Osteoblast (primary cell): ENCODE data around the gene OR8D2. TPM values are rescaled to one million over a fixed set of nuclear protein-coding genes. Genes with fewer than 3 reads are reported as not detected.

Source experiments
- DNase-seq: peaks from one replicate; pipeline ENCODE4 v3.0.0; 2011; ENCODE audit warnings: low spot score, mixed read lengths; ENCODE audit not compliant: insufficient read length; ENCODE audit errors: missing footprints
- H2AFZ ChIP-seq: 2 replicates; pipeline ENCODE4 v1.6.0; 2011; ENCODE audit warnings: mild to moderate bottlenecking, low read length
- H3K27ac ChIP-seq: 2 replicates; pipeline ENCODE4 v1.5.1; 2011; ENCODE audit warnings: mild to moderate bottlenecking, low read depth, low read length, moderate library complexity
- H3K27me3 ChIP-seq: 2 replicates; pipeline ENCODE4 v1.6.0; 2012; ENCODE audit warnings: mild to moderate bottlenecking, control low read depth, inconsistent platforms, low read length, moderate library complexity; ENCODE audit not compliant: insufficient read depth
- H3K36me3 ChIP-seq: 2 replicates; pipeline ENCODE4 v1.5.1; 2011; ENCODE audit warnings: mild to moderate bottlenecking, low read length, control low read depth, moderate library complexity; ENCODE audit not compliant: insufficient read depth
- H3K4me1 ChIP-seq: 2 replicates; pipeline ENCODE4 v1.5.1; 2011; ENCODE audit warnings: mild to moderate bottlenecking, low read length, control low read depth, moderate library complexity; ENCODE audit not compliant: insufficient read depth
- H3K4me2 ChIP-seq: 2 replicates; pipeline ENCODE4 v1.6.0; 2011; ENCODE audit warnings: mild to moderate bottlenecking, low read length; ENCODE audit not compliant: insufficient read depth
- H3K4me3 ChIP-seq: fragments of 200-600 bp; sonication (generic); 3 replicates; pipeline ENCODE4 v1.5.1; 2012; ENCODE audit warnings: mild to moderate bottlenecking, low read length, inconsistent platforms; ENCODE audit not compliant: insufficient read depth
- H3K79me2 ChIP-seq: 2 replicates; pipeline ENCODE4 v1.6.0; 2012; ENCODE audit warnings: mild to moderate bottlenecking, low read length, control low read depth, inconsistent platforms; ENCODE audit not compliant: insufficient read depth
- H3K9me3 ChIP-seq: 2 replicates; pipeline ENCODE4 v1.5.1; 2011; ENCODE audit warnings: low read depth, low read length, control low read depth
- H4K20me1 ChIP-seq: 2 replicates; pipeline ENCODE4 v1.6.0; 2012; ENCODE audit warnings: mild to moderate bottlenecking, low read length, control low read depth; ENCODE audit not compliant: insufficient read depth
- total RNA-seq: library from RNA; depleted of rRNA; stranded (reverse); fragments of >200 nt; gene quantifications from 2 replicates; pipeline ENCODE4 v1.2.3, GENCODE V29; 2012
- TF ChIP-seq, protein P1 (sequence below): IDR thresholded peaks from 2 replicates; pipeline ENCODE4 v1.5.1; 2011; ENCODE audit warnings: mild to moderate bottlenecking, low read depth, low read length, moderate library complexity; ENCODE audit errors: extremely low read depth

OR8D2 gene
- total RNA-seq, 1 donor = not detected

DNA sequence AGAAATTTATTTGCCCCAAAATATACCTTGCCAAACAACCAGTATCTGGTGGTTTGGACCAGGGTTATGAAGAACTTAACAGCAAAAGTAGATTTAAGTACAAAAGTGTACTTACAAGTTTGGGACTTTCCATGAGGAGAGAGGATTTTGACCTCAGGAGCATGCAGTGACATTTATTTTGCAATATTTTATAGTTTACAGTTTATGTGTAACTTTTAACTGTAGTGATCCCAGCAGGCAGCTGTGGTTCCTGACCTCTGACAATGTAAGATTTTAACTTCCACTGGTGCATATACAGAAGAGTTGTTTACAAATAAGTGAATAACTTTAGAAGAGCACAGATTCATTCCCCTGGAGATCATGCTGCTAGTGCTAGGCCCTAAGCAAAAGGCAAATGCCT is 12.9 kb downstream of the OR8D2 start:
- Histone ChIP-seq H3K27me3 (no peaks in the 10 kb centered on the region), H3K79me2 (no peaks in the 10 kb centered on the region), H4K20me1 (no peaks in the 10 kb centered on the region), H3K9me3 (no peaks in the 10 kb centered on the region), H3K36me3 (no peaks in the 10 kb centered on the region), H3K4me3 (no peak overlapping the region), H3K4me1 (no peaks in the 10 kb centered on the region), H3K27ac (no peak overlapping the region), H3K4me2 (no peak overlapping the region), H2AFZ (no peak overlapping the region)
- TF ChIP-seq, protein P1, sequence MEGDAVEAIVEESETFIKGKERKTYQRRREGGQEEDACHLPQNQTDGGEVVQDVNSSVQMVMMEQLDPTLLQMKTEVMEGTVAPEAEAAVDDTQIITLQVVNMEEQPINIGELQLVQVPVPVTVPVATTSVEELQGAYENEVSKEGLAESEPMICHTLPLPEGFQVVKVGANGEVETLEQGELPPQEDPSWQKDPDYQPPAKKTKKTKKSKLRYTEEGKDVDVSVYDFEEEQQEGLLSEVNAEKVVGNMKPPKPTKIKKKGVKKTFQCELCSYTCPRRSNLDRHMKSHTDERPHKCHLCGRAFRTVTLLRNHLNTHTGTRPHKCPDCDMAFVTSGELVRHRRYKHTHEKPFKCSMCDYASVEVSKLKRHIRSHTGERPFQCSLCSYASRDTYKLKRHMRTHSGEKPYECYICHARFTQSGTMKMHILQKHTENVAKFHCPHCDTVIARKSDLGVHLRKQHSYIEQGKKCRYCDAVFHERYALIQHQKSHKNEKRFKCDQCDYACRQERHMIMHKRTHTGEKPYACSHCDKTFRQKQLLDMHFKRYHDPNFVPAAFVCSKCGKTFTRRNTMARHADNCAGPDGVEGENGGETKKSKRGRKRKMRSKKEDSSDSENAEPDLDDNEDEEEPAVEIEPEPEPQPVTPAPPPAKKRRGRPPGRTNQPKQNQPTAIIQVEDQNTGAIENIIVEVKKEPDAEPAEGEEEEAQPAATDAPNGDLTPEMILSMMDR = no peak
- DNase-seq = no peak

DNA sequence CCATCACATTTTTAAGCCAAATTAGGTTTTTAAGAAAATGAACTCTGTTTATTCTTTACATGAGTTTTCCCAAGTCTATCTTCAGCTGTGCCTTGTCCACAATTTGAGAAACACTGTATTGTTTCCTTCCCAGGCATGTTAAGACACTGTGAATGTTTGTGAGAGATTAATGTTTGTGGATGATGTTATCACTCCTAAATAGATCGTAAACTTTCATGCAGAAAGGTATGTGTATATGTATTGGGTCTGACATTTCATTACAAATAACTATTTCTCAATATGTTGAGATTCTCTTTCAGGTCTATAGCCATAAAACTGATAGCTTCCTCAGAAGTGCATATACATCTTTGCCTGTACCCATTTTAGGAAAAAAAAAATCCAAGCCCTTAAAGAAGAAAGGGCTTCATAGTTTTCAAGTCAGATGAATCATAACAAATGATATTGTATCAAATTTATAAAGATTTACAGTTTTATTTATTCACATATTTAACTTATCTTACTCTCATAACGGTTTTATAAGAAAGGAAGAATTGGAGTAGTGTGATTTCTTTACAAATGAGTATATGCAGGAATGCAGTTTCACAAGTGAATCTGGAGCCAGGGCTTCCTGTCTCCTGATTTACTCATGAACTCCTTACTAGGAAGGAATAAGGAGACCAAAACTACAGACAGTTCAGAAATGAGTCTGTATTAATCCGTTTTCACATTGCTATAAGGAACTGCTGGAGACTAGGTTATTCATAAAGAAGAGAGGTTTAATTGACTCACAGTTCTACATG is 17.5 kb downstream of the OR8D2 start:
- TF ChIP-seq, protein P1 = no peak
- no peaks in the 10 kb centered on the region for H3K9me3 ChIP-seq
- no peaks in the 10 kb centered on the region for H4K20me1 ChIP-seq
- no peak overlapping the region for H2AFZ ChIP-seq
- no peak for DNase-seq
- no peaks in the 10 kb centered on the region for H3K4me1 ChIP-seq
- H3K79me2 ChIP-seq = no peaks in the 10 kb centered on the region
- H3K36me3 ChIP-seq = no peaks in the 10 kb centered on the region
- no peak overlapping the region for H3K4me3 ChIP-seq
- no peak overlapping the region for H3K27ac ChIP-seq
- no peaks in the 10 kb centered on the region for H3K27me3 ChIP-seq
- H3K4me2 ChIP-seq = no peak overlapping the region

DNA sequence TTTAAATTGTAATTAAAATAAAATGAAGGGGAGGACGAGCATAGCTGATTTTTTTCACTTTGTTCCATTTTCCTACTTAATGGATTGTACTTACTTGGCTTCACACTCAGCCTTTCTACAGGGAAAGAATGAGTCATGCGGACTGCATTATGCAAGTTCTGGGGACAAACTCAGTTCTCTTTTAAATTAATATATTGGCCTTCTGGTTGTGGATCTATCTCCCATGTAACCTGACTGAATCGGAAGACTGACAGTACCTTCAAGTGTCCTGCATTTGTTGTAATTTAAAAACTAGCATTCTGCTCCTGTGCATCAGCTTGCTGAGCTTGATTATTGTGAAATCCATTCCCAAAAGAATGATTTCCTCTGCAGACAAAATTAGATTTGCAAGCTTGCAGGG is 18.4 kb downstream of the OR8D2 start:
- Histone ChIP-seq H3K27ac (no peak overlapping the region), H3K4me2 (no peak overlapping the region), H3K4me1 (no peaks in the 10 kb centered on the region), H3K4me3 (no peak overlapping the region), H3K27me3 (no peaks in the 10 kb centered on the region), H2AFZ (no peak overlapping the region), H3K36me3 (no peaks in the 10 kb centered on the region), H3K79me2 (no peaks in the 10 kb centered on the region), H3K9me3 (no peaks in the 10 kb centered on the region), H4K20me1 (no peaks in the 10 kb centered on the region)
- TF ChIP-seq, protein P1 = no peak
- no peak for DNase-seq

DNA sequence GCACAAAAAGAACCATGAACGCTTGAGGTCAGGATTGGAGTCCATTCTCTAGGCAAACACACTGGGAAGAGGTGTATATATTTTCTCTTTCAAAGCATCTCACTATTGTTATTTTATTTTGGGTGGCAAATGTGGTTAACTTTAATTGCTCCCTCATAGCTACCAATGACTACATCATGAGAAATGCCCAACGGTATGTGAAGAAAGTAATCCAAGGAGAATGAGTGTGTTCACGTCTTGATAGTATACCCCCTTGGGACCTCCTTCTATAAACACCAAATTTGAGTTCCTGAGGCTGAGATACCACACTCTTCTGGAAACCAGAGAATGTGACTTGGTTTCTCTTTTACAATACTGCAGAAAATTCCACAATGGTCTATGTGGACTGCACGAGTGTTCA is 22.1 kb downstream of the OR8D2 start:
- Histone ChIP-seq H3K4me1 (no peaks in the 10 kb centered on the region), H2AFZ (no peak overlapping the region), H3K4me2 (no peak overlapping the region), H3K79me2 (no peaks in the 10 kb centered on the region), H3K27ac (no peak overlapping the region), H3K27me3 (no peaks in the 10 kb centered on the region), H3K9me3 (no peaks in the 10 kb centered on the region), H3K4me3 (no peak overlapping the region), H3K36me3 (no peaks in the 10 kb centered on the region), H4K20me1 (no peaks in the 10 kb centered on the region)
- no peak for DNase-seq
- TF ChIP-seq, protein P1 = no peak
